ENCODE results near the gene TRIM41. TPM values are rescaled to one million over a fixed set of nuclear protein-coding genes. Genes with fewer than 3 reads are reported as not detected.

Gene TRIM41
- polyA plus RNA-seq, 2 donors: 14.2 to 19.5 TPM

GRCh38 chr5:181224390-181225229 lies 1.5 kb downstream of the TRIM41 start:
- peak overlapping the region; percentile 69 to 72 for H3K4me3 ChIP-seq (ENCODE audit: low read depth in 1 of 2, low read length in 2 of 2)
- no peaks in the 10 kb centered on the region for H3K9me3 ChIP-seq (ENCODE audit: control insufficient read depth in 2 of 2, insufficient read depth in 1 of 2, low read depth in 1 of 2, low read length in 1 of 2)
- H3K27ac ChIP-seq (ENCODE audit: low read depth in 2 of 2, low read length in 1 of 2): peak overlapping the region; percentile 95 to 96
- H3K36me3 ChIP-seq (ENCODE audit: control insufficient read depth in 2 of 2, insufficient read depth in 2 of 2, low read length in 1 of 2): no peaks in the 10 kb centered on the region
- 68 to 70% methylated on average over 22 of the region's 22 CpGs for WGBS, 2 donors
- H3K4me1 ChIP-seq (ENCODE audit: control insufficient read depth in 2 of 2, insufficient read depth in 2 of 2, low read length in 1 of 2): peaks cover 4 to 15% of the 10 kb centered on the region in 2 donors
- H3K27me3 ChIP-seq (ENCODE audit: control insufficient read depth in 1 of 2, insufficient read depth in 2 of 2, low read length in 2 of 2): no peaks in the 10 kb centered on the region

- H3K4me3 ChIP-seq (ENCODE audit: low read depth in 1 of 2, low read length in 2 of 2): no peak overlapping the region
- WGBS, 2 donors: 89 to 93% methylated on average over 13 of the region's 13 CpGs
- no peaks in the 10 kb centered on the region for H3K27me3 ChIP-seq (ENCODE audit: control insufficient read depth in 1 of 2, insufficient read depth in 2 of 2, low read length in 2 of 2)
- H3K36me3 ChIP-seq (ENCODE audit: control insufficient read depth in 2 of 2, insufficient read depth in 2 of 2, low read length in 1 of 2): peaks cover 4 to 29% of the 10 kb centered on the region in 2 donors
- no peaks in the 10 kb centered on the region for H3K9me3 ChIP-seq (ENCODE audit: control insufficient read depth in 2 of 2, insufficient read depth in 1 of 2, low read depth in 1 of 2, low read length in 1 of 2)
- H3K4me1 ChIP-seq (ENCODE audit: control insufficient read depth in 2 of 2, insufficient read depth in 2 of 2, low read length in 1 of 2): no peaks in the 10 kb centered on the region
- no peak overlapping the region for H3K27ac ChIP-seq (ENCODE audit: low read depth in 2 of 2, low read length in 1 of 2)
Observed at GRCh38 chr5:181229996-181230395, 6.9 kb downstream of the TRIM41 start.

- no peaks in the 10 kb centered on the region for H3K27me3 ChIP-seq (ENCODE audit: control insufficient read depth in 1 of 2, insufficient read depth in 2 of 2, low read length in 2 of 2)
- no peaks in the 10 kb centered on the region for H3K9me3 ChIP-seq (ENCODE audit: control insufficient read depth in 2 of 2, insufficient read depth in 1 of 2, low read depth in 1 of 2, low read length in 1 of 2)
- peaks cover 7 to 32% of the 10 kb centered on the region in 2 donors for H3K36me3 ChIP-seq (ENCODE audit: control insufficient read depth in 2 of 2, insufficient read depth in 2 of 2, low read length in 1 of 2)
- no peaks in the 10 kb centered on the region for H3K4me1 ChIP-seq (ENCODE audit: control insufficient read depth in 2 of 2, insufficient read depth in 2 of 2, low read length in 1 of 2)
- no peak overlapping the region for H3K4me3 ChIP-seq (ENCODE audit: low read depth in 1 of 2, low read length in 2 of 2)
- WGBS, 2 donors: 80 to 81% methylated on average over 6 of the region's 6 CpGs
- no peak overlapping the region for H3K27ac ChIP-seq (ENCODE audit: low read depth in 2 of 2, low read length in 1 of 2)
Observed at GRCh38 chr5:181230551-181230950, 7.5 kb downstream of the TRIM41 start.

GRCh38 chr5:181231432-181231831 lies 8.4 kb downstream of the TRIM41 start:
- no peak overlapping the region for H3K4me3 ChIP-seq (ENCODE audit: low read depth in 1 of 2, low read length in 2 of 2)
- no peaks in the 10 kb centered on the region for H3K4me1 ChIP-seq (ENCODE audit: control insufficient read depth in 2 of 2, insufficient read depth in 2 of 2, low read length in 1 of 2)
- peaks cover 9 to 36% of the 10 kb centered on the region in 2 donors for H3K36me3 ChIP-seq (ENCODE audit: control insufficient read depth in 2 of 2, insufficient read depth in 2 of 2, low read length in 1 of 2)
- H3K27me3 ChIP-seq (ENCODE audit: control insufficient read depth in 1 of 2, insufficient read depth in 2 of 2, low read length in 2 of 2): no peaks in the 10 kb centered on the region
- H3K9me3 ChIP-seq (ENCODE audit: control insufficient read depth in 2 of 2, insufficient read depth in 1 of 2, low read depth in 1 of 2, low read length in 1 of 2): no peaks in the 10 kb centered on the region
- 83 to 87% methylated on average over 7 of the region's 7 CpGs for WGBS, 2 donors
- H3K27ac ChIP-seq (ENCODE audit: low read depth in 2 of 2, low read length in 1 of 2): no peak overlapping the region

GRCh38 chr5:181232593-181232992 lies 9.5 kb downstream of the TRIM41 start:
- WGBS, 2 donors: 73 to 81% methylated on average over 18 of the region's 18 CpGs

GRCh38 chr5:181233088-181233800 lies 10.2 kb downstream of the TRIM41 start:
- 77 to 80% methylated on average over 16 of the region's 16 CpGs for WGBS, 2 donors

More at GRCh38 chr5:181232593-181232992, 9.5 kb downstream of the TRIM41 start:
- Histone ChIP-seq H3K4me3 (ENCODE audit: low read depth in 1 of 2, low read length in 2 of 2) (no peak overlapping the region), H3K9me3 (ENCODE audit: control insufficient read depth in 2 of 2, insufficient read depth in 1 of 2, low read depth in 1 of 2, low read length in 1 of 2) (no peaks in the 10 kb centered on the region), H3K27me3 (ENCODE audit: control insufficient read depth in 1 of 2, insufficient read depth in 2 of 2, low read length in 2 of 2) (no peaks in the 10 kb centered on the region), H3K4me1 (ENCODE audit: control insufficient read depth in 2 of 2, insufficient read depth in 2 of 2, low read length in 1 of 2) (no peaks in the 10 kb centered on the region), H3K36me3 (ENCODE audit: control insufficient read depth in 2 of 2, insufficient read depth in 2 of 2, low read length in 1 of 2) (peaks cover 9 to 47% of the 10 kb centered on the region in 2 donors), H3K27ac (ENCODE audit: low read depth in 2 of 2, low read length in 1 of 2) (no peak overlapping the region)

GRCh38 chr5:181233801-181234454 lies 10.8 kb downstream of the TRIM41 start:
- H3K27me3 ChIP-seq (ENCODE audit: control insufficient read depth in 1 of 2, insufficient read depth in 2 of 2, low read length in 2 of 2): no peaks in the 10 kb centered on the region
- H3K36me3 ChIP-seq (ENCODE audit: control insufficient read depth in 2 of 2, insufficient read depth in 2 of 2, low read length in 1 of 2): peaks cover 15 to 54% of the 10 kb centered on the region in 2 donors
- no peaks in the 10 kb centered on the region for H3K4me1 ChIP-seq (ENCODE audit: control insufficient read depth in 2 of 2, insufficient read depth in 2 of 2, low read length in 1 of 2)
- H3K4me3 ChIP-seq (ENCODE audit: low read depth in 1 of 2, low read length in 2 of 2): no peak overlapping the region
- WGBS, 2 donors: 88 to 89% methylated on average over 15 to 24 of the region's 24 CpGs
- no peak overlapping the region for H3K27ac ChIP-seq (ENCODE audit: low read depth in 2 of 2, low read length in 1 of 2)
- no peaks in the 10 kb centered on the region for H3K9me3 ChIP-seq (ENCODE audit: control insufficient read depth in 2 of 2, insufficient read depth in 1 of 2, low read depth in 1 of 2, low read length in 1 of 2)

More at GRCh38 chr5:181233088-181233800, 10.2 kb downstream of the TRIM41 start:
- no peak overlapping the region for H3K4me3 ChIP-seq (ENCODE audit: low read depth in 1 of 2, low read length in 2 of 2)
- no peak overlapping the region for H3K27ac ChIP-seq (ENCODE audit: low read depth in 2 of 2, low read length in 1 of 2)
- no peaks in the 10 kb centered on the region for H3K4me1 ChIP-seq (ENCODE audit: control insufficient read depth in 2 of 2, insufficient read depth in 2 of 2, low read length in 1 of 2)
- no peaks in the 10 kb centered on the region for H3K27me3 ChIP-seq (ENCODE audit: control insufficient read depth in 1 of 2, insufficient read depth in 2 of 2, low read length in 2 of 2)
- no peaks in the 10 kb centered on the region for H3K9me3 ChIP-seq (ENCODE audit: control insufficient read depth in 2 of 2, insufficient read depth in 1 of 2, low read depth in 1 of 2, low read length in 1 of 2)
- peaks cover 15 to 52% of the 10 kb centered on the region in 2 donors for H3K36me3 ChIP-seq (ENCODE audit: control insufficient read depth in 2 of 2, insufficient read depth in 2 of 2, low read length in 1 of 2)

- peaks cover 18 to 62% of the 10 kb centered on the region in 2 donors for H3K36me3 ChIP-seq (ENCODE audit: control insufficient read depth in 2 of 2, insufficient read depth in 2 of 2, low read length in 1 of 2)
- 85% methylated on average over 22 of the region's 22 CpGs for WGBS, 2 donors
Observed at GRCh38 chr5:181234455-181235306, 11.6 kb downstream of the TRIM41 start.

GRCh38 chr5:181235323-181235688 lies 12.2 kb downstream of the TRIM41 start:
- WGBS, 2 donors: 81 to 83% methylated on average over 5 of the region's 5 CpGs
- H3K27me3 ChIP-seq (ENCODE audit: control insufficient read depth in 1 of 2, insufficient read depth in 2 of 2, low read length in 2 of 2): no peaks in the 10 kb centered on the region
- no peak overlapping the region for H3K4me3 ChIP-seq (ENCODE audit: low read depth in 1 of 2, low read length in 2 of 2)
- H3K27ac ChIP-seq (ENCODE audit: low read depth in 2 of 2, low read length in 1 of 2): no peak overlapping the region
- H3K9me3 ChIP-seq (ENCODE audit: control insufficient read depth in 2 of 2, insufficient read depth in 1 of 2, low read depth in 1 of 2, low read length in 1 of 2): no peaks in the 10 kb centered on the region
- H3K4me1 ChIP-seq (ENCODE audit: control insufficient read depth in 2 of 2, insufficient read depth in 2 of 2, low read length in 1 of 2): no peaks in the 10 kb centered on the region
- peaks cover 18 to 62% of the 10 kb centered on the region in 2 donors for H3K36me3 ChIP-seq (ENCODE audit: control insufficient read depth in 2 of 2, insufficient read depth in 2 of 2, low read length in 1 of 2)

More at GRCh38 chr5:181234455-181235306, 11.6 kb downstream of the TRIM41 start:
- Histone ChIP-seq H3K9me3 (ENCODE audit: control insufficient read depth in 2 of 2, insufficient read depth in 1 of 2, low read depth in 1 of 2, low read length in 1 of 2) (no peaks in the 10 kb centered on the region), H3K4me1 (ENCODE audit: control insufficient read depth in 2 of 2, insufficient read depth in 2 of 2, low read length in 1 of 2) (no peaks in the 10 kb centered on the region), H3K4me3 (ENCODE audit: low read depth in 1 of 2, low read length in 2 of 2) (no peak overlapping the region), H3K27me3 (ENCODE audit: control insufficient read depth in 1 of 2, insufficient read depth in 2 of 2, low read length in 2 of 2) (no peaks in the 10 kb centered on the region), H3K27ac (ENCODE audit: low read depth in 2 of 2, low read length in 1 of 2) (no peak overlapping the region)
